ENCODE measurements around the gene SETD9. TPM values are rescaled to one million over a fixed set of nuclear protein-coding genes. Genes with fewer than 3 reads are reported as not detected.
A peak's percentile ranks its signal among the peaks of the same experiment; 100 is the strongest.

The SETD9 gene
- total RNA-seq, 6 experiments from 2014 or later: 4.9 to 18.8 (median 9.9) TPM

- DNase-seq (peak; percentile 29 to 69 (median 61)), ATAC-seq (peak; percentile 58 to 79 (median 78))
- peak overlapping the region in 2 of 3 donors; percentile 71 to 80 for H3K27ac ChIP-seq
- no peaks in the 10 kb centered on the region for H3K27me3 ChIP-seq
- WGBS (ENCODE audit: insufficient coverage, low coverage, low lambda C conversion rate, missing lambda C conversion rate): 38% methylated on average over 2 of the region's 2 CpGs
- intact Hi-C loops (cut with DNase I): no loop called here
- no peak for TF ChIP-seq CTCF (IDR thresholded peaks at IDR 0.05)
- no peak for TF ChIP-seq POLR2A (IDR thresholded peaks at IDR 0.05)
- H3K36me3 ChIP-seq: peaks cover 0 to 13% (median 5%) of the 10 kb centered on the region in 4 donors
- H3K4me3 ChIP-seq: no peak overlapping the region
- H3K4me1 ChIP-seq: peaks cover 0 to 20% (median 6%) of the 10 kb centered on the region in 4 donors
- H3K9me3 ChIP-seq: no peaks in the 10 kb centered on the region
Measured at GRCh38 chr5:56918054-56918453, 8.7 kb downstream of the SETD9 start.

- TF ChIP-seq POLR2A (IDR thresholded peaks at IDR 0.05) (no peak), CTCF (IDR thresholded peaks at IDR 0.05) (no peak)
- H3K4me3 ChIP-seq: no peak overlapping the region
- no peak for DNase-seq
- H3K27ac ChIP-seq: no peak overlapping the region
- WGBS (ENCODE audit: insufficient coverage, low coverage, low lambda C conversion rate, missing lambda C conversion rate): 69% methylated on average over 1 of the region's 1 CpG
- H3K4me1 ChIP-seq: peaks cover 0 to 20% (median 6%) of the 10 kb centered on the region in 4 donors
- no peaks in the 10 kb centered on the region for H3K9me3 ChIP-seq
- intact Hi-C loops (cut with DNase I): no loop called here
- ATAC-seq: no peak
- H3K27me3 ChIP-seq: no peaks in the 10 kb centered on the region
- H3K36me3 ChIP-seq: peaks cover 0 to 29% (median 13%) of the 10 kb centered on the region in 4 donors
Measured at GRCh38 chr5:56919942-56920662, 10.7 kb downstream of the SETD9 start.

GRCh38 chr5:56922922-56923321 lies 13.5 kb downstream of the SETD9 start:
- Histone ChIP-seq H3K4me3 (no peak overlapping the region), H3K27ac (no peak overlapping the region), H3K36me3 (peaks cover 0 to 38% (median 20%) of the 10 kb centered on the region in 4 donors), H3K27me3 (no peaks in the 10 kb centered on the region), H3K4me1 (peaks cover 0 to 9% (median 4%) of the 10 kb centered on the region in 4 donors), H3K9me3 (no peaks in the 10 kb centered on the region)
- DNase-seq: no peak
- intact Hi-C loops (cut with DNase I): no loop called here
- 97% methylated on average over 3 of the region's 6 CpGs for WGBS (ENCODE audit: insufficient coverage, low coverage, low lambda C conversion rate, missing lambda C conversion rate)
- ATAC-seq: no peak
- TF ChIP-seq CTCF (IDR thresholded peaks at IDR 0.05) (no peak), POLR2A (IDR thresholded peaks at IDR 0.05) (no peak)

GRCh38 chr5:56934325-56934724 lies 24.9 kb downstream of the SETD9 start:
- DNase-seq (no peak), ATAC-seq (no peak)
- H3K36me3 ChIP-seq: peaks cover 0 to 80% (median 34%) of the 10 kb centered on the region in 4 donors
- no peak overlapping the region for H3K27ac ChIP-seq
- intact Hi-C loops (cut with DNase I): no loop called here
- peaks cover 0 to 4% (median 0%) of the 10 kb centered on the region in 4 donors for H3K4me1 ChIP-seq
- no peaks in the 10 kb centered on the region for H3K27me3 ChIP-seq
- TF ChIP-seq POLR2A (IDR thresholded peaks at IDR 0.05) (no peak), CTCF (IDR thresholded peaks at IDR 0.05) (no peak)
- no peaks in the 10 kb centered on the region for H3K9me3 ChIP-seq
- 83% methylated on average over 1 of the region's 1 CpG for WGBS (ENCODE audit: insufficient coverage, low coverage, low lambda C conversion rate, missing lambda C conversion rate)
- no peak overlapping the region for H3K4me3 ChIP-seq

Data from right lobe of liver (tissue), 6 donors.